Dedifferentiated amniotic fluid mesenchymal stem cell (primary cell): ENCODE data around the gene DNAJC16.

Experiments used
- DNase-seq: peaks from one replicate; pipeline ENCODE4 v3.0.0-alpha.2; 2016; ENCODE audit errors: extremely low spot score

Gene DNAJC16

DNA sequence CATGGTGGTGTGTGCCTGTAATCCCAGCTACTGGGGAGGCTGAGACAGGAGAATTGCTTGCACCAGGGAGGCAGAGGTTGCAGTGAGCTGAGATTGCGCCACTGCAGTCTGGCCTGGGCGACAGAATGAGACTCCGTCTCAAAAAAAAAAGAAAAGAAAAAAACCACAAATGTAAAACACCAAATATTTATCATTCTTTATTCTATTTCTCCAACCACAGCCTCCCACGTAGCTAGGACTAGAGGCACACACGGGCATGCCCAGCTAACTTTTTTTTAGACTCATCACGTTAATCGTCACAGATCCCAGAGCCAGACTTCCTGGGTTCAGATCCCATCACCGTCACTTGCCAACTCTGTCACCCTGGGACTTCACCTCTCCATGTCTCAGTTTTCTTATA, 13.5 kb downstream of the DNAJC16 start:
- DNase-seq = no peak

DNA sequence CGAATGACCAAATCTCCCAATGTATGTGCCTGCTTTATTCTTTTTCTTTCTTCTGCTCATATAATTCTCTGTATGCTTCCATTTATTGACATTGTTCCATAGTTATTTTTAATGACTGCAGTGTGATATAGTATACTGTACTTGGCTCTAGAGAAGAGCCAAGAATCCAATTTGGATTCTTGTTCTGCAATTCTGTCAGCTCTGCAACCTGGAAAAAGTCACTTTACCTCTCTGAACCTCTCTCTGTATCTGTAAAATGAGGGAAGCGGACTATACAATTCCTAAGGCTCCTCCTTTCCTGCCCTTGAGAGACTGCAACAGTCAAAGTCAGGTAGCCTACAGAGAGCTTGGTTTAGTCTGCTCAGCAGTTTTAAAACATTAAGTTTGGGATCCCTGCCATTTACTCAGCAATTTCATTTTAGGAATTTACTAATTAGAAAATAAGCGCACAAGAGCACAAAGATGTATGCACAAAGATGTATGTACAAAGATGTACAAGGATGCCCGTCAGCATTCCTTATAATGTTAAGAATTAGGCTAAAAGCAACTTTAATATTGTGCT, 14.7 kb downstream of the DNAJC16 start:
- no peak for DNase-seq

DNA sequence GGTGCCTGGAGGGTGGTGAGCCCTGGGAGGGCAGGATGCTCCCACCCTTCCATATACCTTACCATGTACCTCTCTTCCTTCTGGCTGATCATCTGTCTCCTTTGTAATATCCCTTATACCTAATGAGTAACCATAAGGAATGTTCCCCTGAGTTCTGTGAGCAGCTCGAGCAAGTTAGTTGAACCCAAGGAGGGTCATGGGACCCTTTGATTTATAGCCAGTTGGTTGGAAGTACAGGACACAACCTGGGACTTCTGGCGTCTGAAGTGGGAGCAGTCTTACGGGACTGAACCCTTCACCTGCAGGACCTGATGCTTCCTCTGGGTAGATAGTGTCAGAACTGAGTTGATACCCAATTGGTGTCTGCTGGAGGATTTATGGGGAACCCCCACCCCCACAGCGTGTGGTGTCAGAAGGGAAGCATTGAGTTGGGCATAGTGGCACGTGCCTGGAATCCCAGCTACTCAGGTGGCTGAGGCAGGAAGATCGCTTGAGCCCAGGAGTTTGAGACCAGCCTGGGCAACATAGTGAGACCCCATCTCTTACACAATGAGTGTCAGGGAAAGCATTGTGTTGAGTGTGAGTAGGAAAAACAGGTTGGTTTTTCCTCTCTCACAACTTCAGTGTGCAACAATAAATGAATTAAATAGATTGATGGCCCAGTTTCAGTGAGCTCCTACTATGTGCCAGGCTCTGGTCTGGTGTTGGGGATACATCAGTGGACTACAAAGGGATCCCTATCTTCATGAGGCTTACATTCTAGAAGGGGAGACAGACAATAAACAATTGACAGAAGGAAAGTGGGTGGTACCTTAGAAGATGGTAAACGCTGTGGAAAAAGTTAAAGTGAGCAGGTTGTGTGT, 16.0 kb downstream of the DNAJC16 start:
- no peak for DNase-seq

DNA sequence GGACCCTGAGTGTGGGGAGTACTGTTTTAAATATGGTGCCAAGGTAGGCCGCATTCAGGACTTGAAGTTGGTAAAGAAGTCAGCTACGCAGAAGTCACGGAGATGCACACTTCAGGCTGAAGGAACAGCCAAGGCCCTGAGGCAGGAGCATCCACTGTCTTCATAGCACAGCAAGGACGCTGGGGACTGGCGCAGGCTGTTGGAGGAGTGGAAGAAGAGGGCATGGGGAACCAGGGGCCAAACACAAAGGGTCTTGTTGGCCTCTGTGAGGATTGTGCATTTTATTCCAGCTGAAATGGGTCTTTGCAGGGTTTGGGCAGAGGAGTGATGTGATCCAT, 16.6 kb downstream of the DNAJC16 start:
- no peak for DNase-seq

DNA sequence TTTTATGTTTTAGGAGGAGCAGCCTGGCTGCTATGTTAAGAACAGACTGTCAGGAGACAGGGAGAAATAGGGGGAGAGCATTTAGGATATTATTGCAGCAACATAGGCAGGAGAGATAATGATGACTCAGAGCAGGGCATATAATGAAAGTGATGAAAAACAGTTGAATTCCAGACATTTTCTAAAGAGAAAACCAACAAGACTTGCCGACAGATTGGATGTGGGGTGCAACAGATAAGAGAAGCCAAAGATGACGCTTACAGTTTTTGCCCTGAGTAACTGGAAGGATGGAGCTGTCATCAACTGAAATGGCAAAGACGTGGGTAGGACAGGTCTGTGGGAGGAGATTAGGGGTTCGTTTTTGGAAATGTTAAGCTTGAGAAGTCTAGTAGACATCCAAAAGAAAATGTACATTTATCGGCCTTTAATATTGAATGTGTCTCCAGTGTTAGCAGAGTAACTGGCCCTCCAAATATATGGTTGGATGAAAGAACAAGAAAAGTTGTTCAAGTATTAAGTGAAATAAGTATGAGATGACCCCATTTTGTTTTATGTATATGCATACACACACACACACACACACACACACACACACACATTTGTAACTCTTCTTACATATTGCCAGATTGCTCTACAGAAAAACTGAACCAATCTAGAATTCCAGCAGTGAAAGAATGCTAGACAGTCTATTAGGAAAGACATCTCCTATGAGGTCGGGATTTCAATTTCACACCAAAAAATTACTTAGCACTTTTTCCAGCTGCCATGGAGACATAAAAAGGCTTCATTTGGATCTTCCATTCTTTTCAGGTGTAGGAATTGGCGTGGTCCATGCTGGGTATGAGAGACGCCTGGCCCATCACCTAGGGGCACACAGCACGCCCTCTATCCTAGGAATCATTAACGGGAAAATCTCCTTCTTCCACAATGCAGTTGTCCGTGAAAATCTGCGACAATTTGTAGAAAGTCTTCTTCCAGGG, 17.2 kb downstream of the DNAJC16 start:
- DNase-seq = no peak

DNA sequence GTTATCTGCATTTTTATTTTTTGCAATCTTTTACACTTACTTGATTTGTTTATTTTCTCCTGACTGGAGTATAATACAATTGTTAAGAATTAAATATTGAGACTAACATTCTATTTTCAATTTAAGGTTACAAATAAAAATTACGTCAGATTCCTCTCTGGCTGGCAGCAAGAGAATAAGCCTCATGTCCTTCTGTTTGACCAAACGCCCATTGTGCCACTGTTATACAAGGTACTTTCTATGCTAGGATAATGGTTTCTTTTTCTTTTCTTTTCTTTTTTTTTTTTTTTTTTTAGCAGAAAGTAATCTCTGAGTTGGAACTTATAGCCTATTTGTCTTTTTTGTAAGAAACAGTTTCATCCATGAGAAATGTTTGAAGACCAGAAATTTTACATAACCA, 20.0 kb downstream of the DNAJC16 start:
- no peak for DNase-seq

DNA sequence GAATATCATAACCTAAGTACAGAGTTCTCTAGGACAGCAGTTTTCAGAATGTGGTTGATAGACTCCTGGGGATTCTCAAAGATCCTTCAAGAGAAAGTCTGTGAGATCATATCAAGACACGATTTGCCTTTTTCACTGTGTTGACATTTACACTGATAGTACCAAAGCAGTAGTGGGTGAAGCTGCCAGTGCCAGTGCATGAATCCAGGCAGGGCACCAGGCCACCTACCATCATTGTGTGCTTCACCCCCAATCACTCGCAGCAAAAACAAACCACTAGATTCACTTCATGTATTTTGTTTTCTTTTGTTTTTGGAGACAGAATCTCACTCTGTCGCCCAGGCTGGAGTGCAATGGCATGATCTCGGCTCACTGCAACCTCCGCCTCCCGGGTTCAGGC, 23.9 kb downstream of the DNAJC16 start:
- no peak for DNase-seq

DNA sequence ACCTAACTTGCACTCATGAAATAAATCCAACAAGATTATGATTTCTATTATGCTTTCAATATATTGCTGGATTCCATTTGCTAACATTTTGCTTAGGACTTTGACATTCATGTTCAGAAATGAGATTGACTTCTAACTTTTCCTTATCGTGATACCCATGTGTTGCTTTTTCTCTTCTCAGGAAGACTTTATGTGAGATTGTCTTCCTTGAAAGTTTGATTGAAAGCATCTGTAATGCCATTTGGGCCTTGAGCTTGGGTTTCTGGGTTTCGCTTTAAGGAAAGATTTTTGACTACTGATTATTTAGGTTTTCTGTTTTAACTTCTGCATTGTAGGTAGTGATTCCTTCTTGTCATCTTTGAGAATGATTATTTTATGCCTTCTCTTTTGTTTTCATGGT, 30.4 kb downstream of the DNAJC16 start:
- DNase-seq = no peak

DNA sequence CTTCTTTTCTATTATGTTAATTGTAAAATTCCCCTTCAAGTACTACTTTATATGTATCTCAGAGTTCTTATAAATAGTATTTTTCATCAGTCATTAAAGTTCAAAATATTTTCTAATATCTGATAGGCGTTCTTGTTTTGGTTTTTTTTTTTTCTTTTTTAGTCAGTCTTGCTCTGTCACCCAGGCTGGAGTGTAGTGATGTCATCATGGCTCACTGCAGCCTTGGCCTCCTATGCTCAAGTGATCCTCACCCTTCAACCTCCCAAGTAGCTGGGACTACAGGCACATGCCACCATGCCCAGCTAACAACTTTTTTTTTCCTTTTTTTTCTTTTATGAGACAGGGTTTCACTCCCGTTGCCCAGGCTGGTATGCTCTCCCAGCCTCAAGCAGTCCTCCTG, 30.9 kb downstream of the DNAJC16 start:
- DNase-seq = no peak

DNA sequence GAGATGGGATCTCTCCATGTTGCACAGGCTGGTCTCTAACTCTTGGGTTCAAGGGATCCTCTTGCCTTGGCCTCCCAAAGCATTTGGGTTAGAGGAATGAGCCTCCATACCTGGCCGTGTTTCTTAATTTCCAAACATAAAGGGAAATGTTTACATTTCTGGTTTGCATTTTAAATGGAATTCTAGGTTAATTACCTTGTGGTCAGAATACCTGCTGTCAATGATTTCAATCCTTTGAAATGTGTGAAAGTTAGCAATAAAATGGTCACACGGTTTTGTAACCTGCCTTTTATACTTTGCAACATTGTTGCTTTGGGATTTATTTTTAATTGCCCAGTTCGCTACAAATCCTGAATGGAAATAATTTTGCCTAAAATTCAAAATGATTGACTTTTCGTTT, 31.9 kb downstream of the DNAJC16 start:
- no peak for DNase-seq

DNA sequence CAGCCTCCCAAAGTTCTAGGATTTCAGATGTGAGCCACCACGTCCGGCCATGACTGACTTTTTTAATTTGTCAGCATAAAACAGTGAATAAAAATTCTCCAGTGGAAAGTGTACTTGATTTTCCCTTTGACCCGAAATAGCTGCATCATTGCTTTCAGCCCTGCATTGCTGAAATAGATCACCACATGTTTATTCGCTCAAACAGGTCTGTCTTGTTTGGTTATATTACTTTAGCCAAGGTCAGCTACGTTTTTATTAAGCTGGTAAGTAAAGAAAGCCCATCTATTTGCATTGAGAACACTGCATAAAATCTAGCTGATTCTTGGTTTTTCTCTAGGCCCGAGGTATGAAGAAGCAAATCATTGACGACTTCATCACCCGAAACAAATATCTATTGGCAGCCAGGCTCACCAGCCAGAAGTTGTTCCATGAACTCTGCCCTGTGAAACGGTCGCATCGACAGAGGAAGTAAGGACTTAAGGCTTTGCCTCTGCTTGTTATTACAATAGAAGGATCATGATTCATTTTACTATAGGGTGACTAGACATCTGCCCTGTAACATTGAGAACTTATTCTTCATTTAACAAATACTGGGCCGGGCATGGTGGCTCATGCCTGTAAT, 32.7 kb downstream of the DNAJC16 start:
- no peak for DNase-seq

DNA sequence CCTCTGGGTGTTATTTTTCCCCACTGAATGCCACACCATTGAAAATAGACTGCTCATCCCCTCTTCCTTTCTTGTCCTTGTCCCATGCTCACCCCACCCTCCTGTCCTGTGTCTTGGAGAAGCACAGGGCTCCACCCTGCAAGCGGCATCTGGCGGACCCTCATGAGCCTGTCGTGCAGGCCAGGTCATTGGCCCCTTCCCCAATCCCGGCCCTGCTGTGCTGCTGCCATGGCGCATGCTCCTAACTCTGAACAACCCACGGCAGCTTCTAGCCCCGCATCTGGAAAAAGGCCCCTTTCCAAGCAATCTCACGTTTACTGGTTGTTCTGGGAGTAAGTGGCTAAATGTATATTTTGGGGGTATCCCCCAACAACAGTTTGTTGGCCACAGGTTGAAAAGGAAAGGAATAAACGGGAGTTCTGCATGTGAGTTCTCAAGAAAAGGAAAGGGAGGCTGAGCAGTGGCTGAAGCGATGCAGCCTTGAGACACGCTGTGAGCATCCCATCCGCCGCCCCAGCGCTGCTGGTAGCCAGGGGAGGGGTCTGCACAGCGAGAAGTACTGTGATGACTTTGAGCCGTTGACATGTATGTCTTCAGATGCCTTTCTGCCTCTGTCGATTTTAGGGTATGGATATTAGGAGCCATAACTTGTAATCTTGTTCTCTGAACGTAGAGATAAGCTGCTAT, 41.9 kb downstream of the DNAJC16 start:
- no peak for DNase-seq

DNA sequence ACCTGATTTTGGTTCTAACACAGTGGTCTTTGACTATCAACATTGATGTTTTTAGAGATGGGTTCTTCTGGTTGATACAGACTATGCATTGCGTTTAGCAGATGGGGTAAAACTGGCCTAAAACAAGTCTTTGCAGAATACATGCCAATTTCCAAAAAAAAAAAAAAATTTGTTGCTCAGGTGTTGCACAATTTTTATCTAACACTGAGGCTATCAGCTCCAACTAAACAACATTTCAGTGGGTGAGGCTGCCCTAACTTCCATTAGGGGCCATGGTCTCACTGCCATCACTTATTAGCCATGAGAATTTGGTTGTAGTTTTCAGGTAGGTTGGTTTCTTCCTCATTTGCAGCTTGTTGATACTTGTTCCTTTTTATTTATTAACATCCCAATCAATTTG, 44.2 kb downstream of the DNAJC16 start:
- no peak for DNase-seq

DNA sequence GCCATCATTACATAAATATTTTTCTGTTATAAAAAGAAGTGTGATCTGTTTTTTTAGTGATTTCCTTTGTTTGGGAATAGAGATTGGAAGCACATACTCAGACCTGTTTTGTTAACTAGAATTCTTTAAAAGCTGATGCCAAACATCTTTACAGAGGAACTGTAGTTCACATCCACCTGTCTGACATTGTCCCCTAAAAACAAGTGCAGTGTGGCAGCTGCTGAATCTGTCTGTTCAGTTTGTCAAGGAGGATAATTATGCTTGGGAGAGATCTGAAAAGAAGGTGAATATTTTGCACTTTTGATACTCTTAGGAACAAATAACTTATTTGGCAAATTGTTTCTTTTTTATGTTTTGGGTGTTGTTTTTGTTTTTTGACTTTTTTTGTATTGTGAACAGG, 44.6 kb downstream of the DNAJC16 start:
- no peak for DNase-seq

DNA sequence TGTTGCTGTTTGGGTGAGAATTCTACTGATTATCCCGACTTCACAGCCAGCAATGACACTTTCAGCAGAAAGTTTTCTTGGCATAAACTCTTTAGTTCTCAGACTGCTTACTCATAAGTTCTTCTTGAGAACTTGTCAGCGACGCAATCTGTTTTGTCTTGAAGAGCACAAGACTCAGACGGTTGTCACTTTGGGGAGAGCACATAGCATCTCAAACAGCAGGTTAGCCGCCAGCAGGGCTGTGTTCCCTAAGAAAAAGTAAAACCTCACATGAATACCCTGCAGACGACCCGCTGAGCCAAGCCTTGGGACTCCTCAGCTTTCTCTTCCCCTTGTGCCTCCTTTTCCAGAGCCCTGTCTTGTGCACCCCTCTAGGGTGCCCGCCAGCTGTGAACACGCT, 46.8 kb downstream of the DNAJC16 start:
- DNase-seq = no peak

DNA sequence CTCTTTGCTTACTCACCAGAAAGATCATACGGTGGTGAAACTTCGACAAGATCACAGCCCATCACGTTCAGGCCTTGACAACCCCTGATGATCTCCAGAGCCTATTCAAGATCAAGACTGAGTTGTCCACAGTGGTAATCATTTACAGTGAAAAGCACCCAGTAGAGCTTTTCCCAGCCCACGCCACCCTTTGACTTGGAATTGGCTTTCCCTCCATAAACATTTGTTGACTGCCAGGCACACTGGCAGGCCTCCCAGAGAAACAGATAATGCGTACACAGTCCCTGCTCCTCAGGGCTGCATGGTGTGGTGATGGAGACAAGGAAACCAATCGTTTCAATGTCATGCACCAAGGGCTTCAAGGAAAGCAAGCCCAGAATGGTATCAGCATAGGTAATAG, 48.1 kb downstream of the DNAJC16 start:
- DNase-seq = no peak

DNA sequence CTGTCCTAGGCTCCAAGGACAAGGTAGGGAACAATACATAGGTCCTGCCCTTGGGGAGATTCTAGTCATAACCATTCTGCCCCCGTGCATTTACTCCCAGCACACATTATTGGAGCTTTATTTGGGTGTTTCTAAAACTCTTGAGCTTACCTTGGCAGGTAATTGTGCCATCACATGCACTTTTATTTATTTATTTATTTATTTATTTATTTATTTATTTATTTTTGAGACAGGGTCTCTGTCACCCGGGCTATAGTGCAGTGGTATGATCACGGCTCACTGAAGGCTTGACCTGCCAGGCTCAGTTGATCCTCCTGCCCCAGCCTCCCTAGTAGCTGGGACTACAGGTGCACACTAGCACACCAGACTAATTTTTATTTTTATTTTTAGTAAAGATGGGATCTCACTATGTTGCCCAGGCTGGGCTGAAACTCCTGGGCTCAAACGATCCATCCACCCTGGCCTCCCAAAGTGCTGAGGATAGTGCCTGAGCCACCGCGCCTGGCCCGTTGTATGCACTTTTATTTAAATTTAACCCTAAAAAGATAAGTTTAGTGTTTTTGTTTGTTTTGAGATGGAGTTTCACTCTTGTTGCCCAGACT, 49.0 kb downstream of the DNAJC16 start:
- DNase-seq = no peak

DNA sequence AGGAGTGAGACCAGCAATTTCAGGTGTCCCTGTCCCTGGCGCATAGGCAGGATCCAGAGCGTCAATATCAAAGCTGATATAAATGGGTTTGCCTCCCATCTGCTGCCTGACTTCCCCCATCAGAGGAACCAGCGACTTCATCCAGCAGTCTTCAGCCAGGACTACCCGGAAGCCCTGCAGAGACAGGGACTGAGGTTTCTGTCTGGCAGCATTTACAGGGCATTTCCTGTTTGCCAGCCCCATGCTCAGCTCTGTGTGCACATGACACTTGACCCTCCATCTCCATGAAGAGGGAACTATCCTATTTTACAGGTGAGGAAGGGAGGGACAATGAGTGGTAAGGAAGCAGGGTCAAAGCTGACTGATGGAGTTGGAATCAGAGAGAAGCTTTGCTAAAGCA, 51.0 kb downstream of the DNAJC16 start:
- DNase-seq = no peak

DNA sequence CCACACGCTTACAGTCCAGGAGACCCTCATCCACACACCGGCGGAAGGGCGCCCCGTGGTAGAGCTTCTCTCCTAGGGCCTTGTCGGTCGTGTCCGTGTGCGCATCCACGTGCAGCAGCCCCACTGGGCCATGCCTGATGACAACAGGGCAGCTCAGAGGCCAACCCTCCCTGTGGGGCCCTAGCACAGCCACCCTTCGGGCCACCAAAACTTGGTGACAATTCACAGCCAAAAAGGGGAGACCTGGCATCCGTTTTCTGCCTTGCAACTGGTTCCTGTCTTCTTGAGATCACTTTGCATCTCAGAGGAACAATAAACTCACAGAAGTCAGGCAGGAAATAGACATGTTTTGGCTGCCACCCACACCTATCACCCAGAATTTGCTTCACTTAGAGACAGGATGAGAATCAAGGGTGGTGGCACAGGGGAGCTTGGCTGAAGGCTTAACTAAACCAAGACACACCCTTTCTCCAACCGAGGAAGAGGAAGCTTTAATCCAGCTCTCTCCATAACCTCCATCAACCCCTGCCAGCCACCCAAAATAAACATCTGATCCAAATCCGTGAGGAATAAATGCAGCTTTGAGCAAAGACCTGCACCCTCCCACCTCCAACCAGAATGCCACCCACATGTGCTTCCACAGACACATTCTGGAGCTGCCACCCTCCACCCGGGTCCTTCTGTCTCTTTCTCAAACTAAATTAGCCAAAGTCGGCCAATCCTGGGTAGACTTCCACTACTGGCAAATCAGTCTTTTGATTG, 52.5 kb downstream of the DNAJC16 start:
- no peak for DNase-seq

DNA sequence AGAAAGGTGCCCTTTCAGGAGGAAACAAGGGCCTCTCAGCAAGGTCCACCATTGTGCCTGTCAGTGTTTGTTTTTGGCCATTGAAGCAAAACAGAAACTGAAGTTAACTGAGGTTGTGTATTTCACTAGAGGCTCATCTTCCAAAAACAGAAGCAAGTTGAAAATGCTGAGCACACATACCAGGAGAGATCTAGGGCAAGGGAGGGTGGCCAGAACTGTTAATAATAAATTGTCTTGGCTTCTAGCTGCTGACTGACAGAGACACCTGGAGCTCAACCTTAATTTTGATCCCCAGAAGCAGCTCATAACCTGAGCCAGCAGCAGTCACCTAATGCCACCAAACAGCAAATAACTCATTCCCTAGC, 53.0 kb downstream of the DNAJC16 start:
- DNase-seq = no peak
